ENCODE measurements around the gene ZNF273.

Gene ZNF273

GRCh38 chr7:64881461-64882287, 21.4 kb upstream of the ZNF273 start:
- no peak overlapping the region for H3K4me3 ChIP-seq
- H3K27me3 ChIP-seq (ENCODE audit: low read depth), result no peaks in the 10 kb centered on the region
- no peak for DNase-seq (ENCODE audit: low spot score in 2 of 2)
- H3K4me1 ChIP-seq, result no peaks in the 10 kb centered on the region
- no peaks in the 10 kb centered on the region for H3K36me3 ChIP-seq (replicated peaks)
- in situ Hi-C loops (cut with MboI; ENCODE audit: low sequenced_read_pairs), result no loop called here
- H3K9me3 ChIP-seq, result no peaks in the 10 kb centered on the region

GRCh38 chr7:64882341-64883112, 20.5 kb upstream of the ZNF273 start:
- Histone ChIP-seq H3K36me3 (replicated peaks) (no peaks in the 10 kb centered on the region), H3K4me1 (no peaks in the 10 kb centered on the region), H3K4me3 (no peak overlapping the region), H3K27me3 (ENCODE audit: low read depth) (no peaks in the 10 kb centered on the region), H3K9me3 (no peaks in the 10 kb centered on the region)
- in situ Hi-C loops (cut with MboI; ENCODE audit: low sequenced_read_pairs), result no loop called here
- no peak for DNase-seq (ENCODE audit: low spot score in 2 of 2)

- in situ Hi-C loops (cut with MboI; ENCODE audit: low sequenced_read_pairs), result no loop called here
- DNase-seq (ENCODE audit: low spot score in 2 of 2), result no peak
- no peaks in the 10 kb centered on the region for H3K27me3 ChIP-seq (ENCODE audit: low read depth)
- H3K36me3 ChIP-seq (replicated peaks), result no peaks in the 10 kb centered on the region
- H3K4me1 ChIP-seq, result no peaks in the 10 kb centered on the region
- no peaks in the 10 kb centered on the region for H3K9me3 ChIP-seq
- no peak overlapping the region for H3K4me3 ChIP-seq
Observed at GRCh38 chr7:64883113-64883905, 19.8 kb upstream of the ZNF273 start.

DNA sequence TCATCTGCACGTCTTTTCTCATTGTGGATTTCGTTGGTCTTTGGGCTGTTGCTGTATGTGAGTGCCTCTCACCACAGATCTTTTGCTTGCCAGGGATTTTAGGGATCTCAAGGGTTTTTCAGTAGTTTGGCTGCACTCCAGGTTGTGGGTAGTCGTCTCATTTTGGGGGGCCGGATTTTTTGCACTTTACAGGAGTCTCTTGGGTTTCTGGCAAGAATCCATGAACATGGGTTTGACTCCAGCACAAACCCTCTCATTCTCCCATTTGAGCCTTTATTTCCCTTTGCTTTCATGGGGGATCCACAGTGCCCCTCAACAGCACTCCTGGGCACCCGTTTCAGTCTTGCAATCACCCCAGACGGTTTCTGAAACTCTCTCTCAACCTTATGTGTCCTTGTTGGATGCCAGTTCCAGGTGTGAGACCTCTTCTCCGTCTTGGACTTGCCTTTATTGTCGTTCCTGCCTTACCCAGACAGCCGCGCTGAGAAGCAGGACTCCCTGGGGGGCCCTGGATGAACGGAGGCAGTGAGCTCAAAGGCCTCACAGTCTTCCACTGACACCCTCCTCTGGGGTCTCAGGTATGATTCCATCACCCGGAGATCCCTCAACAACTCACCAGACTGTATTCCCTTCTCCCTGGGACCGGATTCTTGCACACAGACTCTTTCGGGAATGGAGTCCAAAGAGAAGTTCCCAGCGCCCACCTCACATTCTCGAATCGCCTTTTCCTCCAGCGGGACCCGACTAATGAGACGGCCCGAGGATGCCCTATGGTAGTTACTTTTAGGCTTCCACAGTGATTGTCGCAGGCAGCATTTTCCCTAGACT, 18.8 kb upstream of the ZNF273 start:
- Histone ChIP-seq H3K4me1 (no peaks in the 10 kb centered on the region), H3K4me3 (no peak overlapping the region), H3K9me3 (no peaks in the 10 kb centered on the region), H3K27me3 (ENCODE audit: low read depth) (no peaks in the 10 kb centered on the region), H3K36me3 (replicated peaks) (no peaks in the 10 kb centered on the region)
- in situ Hi-C loops (cut with MboI; ENCODE audit: low sequenced_read_pairs), result no loop called here
- no peak for DNase-seq (ENCODE audit: low spot score in 2 of 2)

- in situ Hi-C loops (cut with MboI; ENCODE audit: low sequenced_read_pairs), result no loop called here
- Histone ChIP-seq H3K9me3 (no peaks in the 10 kb centered on the region), H3K4me3 (no peak overlapping the region), H3K36me3 (replicated peaks) (no peaks in the 10 kb centered on the region), H3K4me1 (no peaks in the 10 kb centered on the region), H3K27me3 (ENCODE audit: low read depth) (no peaks in the 10 kb centered on the region)
- DNase-seq (ENCODE audit: low spot score in 2 of 2), result no peak
Observed at GRCh38 chr7:64884913-64885370, 18.1 kb upstream of the ZNF273 start.

- no peaks in the 10 kb centered on the region for H3K36me3 ChIP-seq (replicated peaks)
- H3K4me1 ChIP-seq, result no peaks in the 10 kb centered on the region
- in situ Hi-C loops (cut with MboI; ENCODE audit: low sequenced_read_pairs), result no loop called here
- no peaks in the 10 kb centered on the region for H3K27me3 ChIP-seq (ENCODE audit: low read depth)
- DNase-seq (ENCODE audit: low spot score in 2 of 2), result no peak
- H3K4me3 ChIP-seq, result no peak overlapping the region
- H3K9me3 ChIP-seq, result no peaks in the 10 kb centered on the region
Observed at GRCh38 chr7:64885520-64886240, 17.4 kb upstream of the ZNF273 start.

- Histone ChIP-seq H3K27me3 (ENCODE audit: low read depth) (no peaks in the 10 kb centered on the region), H3K4me1 (no peaks in the 10 kb centered on the region), H3K4me3 (no peak overlapping the region), H3K36me3 (replicated peaks) (no peaks in the 10 kb centered on the region), H3K9me3 (no peaks in the 10 kb centered on the region)
- in situ Hi-C loops (cut with MboI; ENCODE audit: low sequenced_read_pairs), result no loop called here
- no peak for DNase-seq (ENCODE audit: low spot score in 2 of 2)
Observed at GRCh38 chr7:64886956-64887545, 16.0 kb upstream of the ZNF273 start.

DNA sequence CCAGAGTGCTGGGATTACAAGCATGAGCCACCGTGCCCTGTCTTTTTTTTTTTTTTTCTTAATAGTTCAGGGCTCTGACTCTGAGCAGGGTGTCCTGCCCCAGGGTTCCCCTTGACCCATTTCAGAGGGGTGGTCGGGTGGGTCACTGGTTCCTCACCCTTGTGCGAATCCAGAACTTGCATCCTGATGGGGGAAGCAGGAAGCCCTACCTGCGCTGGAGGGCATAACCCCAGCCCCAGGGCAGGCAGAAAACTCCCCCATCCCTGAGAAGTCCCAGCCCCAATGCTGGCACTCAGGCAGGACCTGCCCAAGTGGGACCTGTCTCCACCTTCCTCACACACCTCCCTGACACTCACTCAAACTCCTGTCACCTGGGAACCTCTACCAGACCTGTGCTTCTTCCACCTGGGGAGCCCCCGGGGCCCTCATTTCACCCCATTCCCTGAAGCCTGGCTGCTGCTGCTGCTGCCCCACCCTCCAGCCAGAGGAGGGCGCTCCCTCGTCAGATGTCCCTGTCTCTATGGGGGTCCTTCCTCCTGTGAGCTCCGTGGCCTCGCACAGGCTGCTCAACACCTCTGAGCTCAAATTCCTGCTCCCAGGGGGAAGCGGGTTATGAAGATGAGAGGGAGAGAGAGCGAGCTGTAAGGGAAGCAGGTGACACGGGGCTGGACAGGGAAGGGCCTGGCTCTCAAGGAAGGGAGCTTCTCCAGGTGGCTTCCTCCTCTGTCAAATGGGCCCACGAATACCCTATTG, 15.1 kb upstream of the ZNF273 start:
- Histone ChIP-seq H3K27me3 (ENCODE audit: low read depth) (no peaks in the 10 kb centered on the region), H3K9me3 (no peaks in the 10 kb centered on the region), H3K4me1 (no peaks in the 10 kb centered on the region), H3K36me3 (replicated peaks) (no peaks in the 10 kb centered on the region), H3K4me3 (no peak overlapping the region)
- no peak for DNase-seq (ENCODE audit: low spot score in 2 of 2)
- in situ Hi-C loops (cut with MboI; ENCODE audit: low sequenced_read_pairs), result no loop called here

GRCh38 chr7:64888561-64888900, 14.5 kb upstream of the ZNF273 start:
- Histone ChIP-seq H3K9me3 (no peaks in the 10 kb centered on the region), H3K27me3 (ENCODE audit: low read depth) (no peaks in the 10 kb centered on the region), H3K36me3 (replicated peaks) (no peaks in the 10 kb centered on the region), H3K4me1 (no peaks in the 10 kb centered on the region), H3K4me3 (no peak overlapping the region)
- in situ Hi-C loops (cut with MboI; ENCODE audit: low sequenced_read_pairs), result no loop called here
- no peak for DNase-seq (ENCODE audit: low spot score in 2 of 2)

DNA sequence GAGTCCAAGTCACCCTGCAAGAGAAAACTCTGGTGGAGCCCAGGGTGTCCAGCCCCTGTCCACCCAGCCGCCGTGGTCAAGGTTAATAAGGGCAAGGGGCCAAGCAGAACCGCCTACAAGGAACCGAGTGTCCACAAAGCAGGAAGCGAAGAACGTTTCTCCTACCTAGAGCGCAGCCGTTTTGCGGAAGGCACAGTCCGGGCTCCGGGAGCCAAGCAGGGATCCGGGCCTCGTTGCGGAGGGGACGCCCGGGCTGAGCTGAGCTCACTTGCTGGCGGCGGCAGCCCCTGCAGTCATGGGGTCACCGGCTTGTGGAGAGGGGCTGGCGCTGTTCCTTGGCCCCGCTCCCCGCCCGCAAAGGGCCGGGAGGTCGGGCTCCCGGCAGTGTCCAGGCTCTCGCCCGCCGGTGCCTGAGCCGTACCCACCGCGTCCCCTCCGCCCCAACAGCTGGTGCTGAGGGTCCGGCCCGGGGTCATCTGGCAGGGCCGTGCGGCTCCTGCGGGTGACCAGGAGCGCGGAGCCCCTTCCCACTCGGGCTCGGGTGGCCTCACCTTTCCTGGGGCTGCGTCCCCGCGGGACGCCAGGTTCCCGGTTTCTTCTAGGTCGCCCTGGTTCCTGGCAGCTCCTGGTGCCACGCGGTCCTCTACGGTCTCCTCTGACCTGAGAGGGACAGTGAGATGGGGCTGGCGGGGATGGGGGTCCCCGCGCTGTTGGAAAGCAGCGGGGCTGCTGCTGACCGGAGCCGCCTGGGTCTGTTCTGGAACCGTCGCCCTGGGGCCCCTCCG, 14.0 kb upstream of the ZNF273 start:
- no peaks in the 10 kb centered on the region for H3K4me1 ChIP-seq
- H3K36me3 ChIP-seq (replicated peaks), result no peaks in the 10 kb centered on the region
- H3K27me3 ChIP-seq (ENCODE audit: low read depth), result no peaks in the 10 kb centered on the region
- no peaks in the 10 kb centered on the region for H3K9me3 ChIP-seq
- DNase-seq (ENCODE audit: low spot score in 2 of 2), result no peak
- in situ Hi-C loops (cut with MboI; ENCODE audit: low sequenced_read_pairs), result no loop called here
- H3K4me3 ChIP-seq, result no peak overlapping the region

DNA sequence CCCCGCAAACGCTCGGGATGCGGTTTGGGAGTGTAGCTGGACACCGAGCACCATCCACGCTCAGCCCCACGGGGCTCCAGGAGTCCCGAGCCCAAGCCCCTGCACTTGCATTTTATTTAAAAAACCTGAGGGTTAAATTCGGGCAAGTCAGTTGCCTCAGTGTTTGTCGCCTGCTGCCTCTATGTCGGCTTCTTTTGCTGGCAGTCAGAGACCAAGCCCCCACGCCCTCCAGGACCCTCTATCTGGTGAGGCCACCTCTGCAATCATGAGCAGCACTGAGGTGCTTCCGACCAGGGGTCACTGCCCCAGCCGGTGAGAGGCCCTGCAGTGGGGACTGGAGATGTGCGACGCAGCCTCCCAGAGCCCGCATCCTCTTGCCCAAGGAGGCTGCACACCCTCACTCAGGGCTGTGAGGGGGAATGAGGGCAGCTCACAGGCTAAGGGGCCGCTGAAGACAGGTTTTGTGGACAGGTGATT, 13.3 kb upstream of the ZNF273 start:
- no peak overlapping the region for H3K4me3 ChIP-seq
- in situ Hi-C loops (cut with MboI; ENCODE audit: low sequenced_read_pairs), result no loop called here
- no peak for DNase-seq (ENCODE audit: low spot score in 2 of 2)

More for the DNA sequence above, 13.3 kb upstream of the ZNF273 start:
- H3K27me3 ChIP-seq (ENCODE audit: low read depth), result no peaks in the 10 kb centered on the region
- no peaks in the 10 kb centered on the region for H3K36me3 ChIP-seq (replicated peaks)
- H3K4me1 ChIP-seq, result no peaks in the 10 kb centered on the region
- no peaks in the 10 kb centered on the region for H3K9me3 ChIP-seq

All from HAP-1 (cell line).